AG20443 (cell line): ENCODE measurements around the gene CEP250.
A peak's percentile ranks its signal among the peaks of the same experiment; 100 is the strongest.
"Not testable (repeated sequence)": the region's sequence is repeated elsewhere in the genome, so short reads cannot be mapped to it uniquely, and the experiment has no call there.

Source experiments
- DNase-seq: peaks from one replicate; pipeline ENCODE4 v3.0.0; 2012; ENCODE audit warnings: low spot score, mixed read lengths

The CEP250 gene

DNA sequence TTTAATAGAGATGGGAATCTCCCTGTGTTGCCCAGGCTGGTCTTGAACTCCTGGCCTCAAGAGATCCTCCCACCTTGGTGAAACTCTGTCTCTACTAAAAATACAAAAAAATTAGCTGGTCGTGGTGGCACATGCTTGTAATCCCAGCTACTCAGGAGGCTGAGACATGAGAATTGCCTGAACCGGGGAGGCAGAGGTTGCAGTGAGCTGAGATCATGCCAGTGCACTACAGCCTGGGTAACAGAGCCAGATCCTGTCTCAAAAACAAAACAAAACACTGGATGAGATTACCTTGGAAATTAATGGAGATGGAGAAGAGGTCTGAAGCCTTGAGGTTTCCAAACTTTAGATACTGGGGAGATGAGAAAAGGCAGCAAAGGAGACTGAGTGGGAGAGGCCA is 2.1 kb downstream of the CEP250 start:
- not testable (repeated sequence) for DNase-seq

DNA sequence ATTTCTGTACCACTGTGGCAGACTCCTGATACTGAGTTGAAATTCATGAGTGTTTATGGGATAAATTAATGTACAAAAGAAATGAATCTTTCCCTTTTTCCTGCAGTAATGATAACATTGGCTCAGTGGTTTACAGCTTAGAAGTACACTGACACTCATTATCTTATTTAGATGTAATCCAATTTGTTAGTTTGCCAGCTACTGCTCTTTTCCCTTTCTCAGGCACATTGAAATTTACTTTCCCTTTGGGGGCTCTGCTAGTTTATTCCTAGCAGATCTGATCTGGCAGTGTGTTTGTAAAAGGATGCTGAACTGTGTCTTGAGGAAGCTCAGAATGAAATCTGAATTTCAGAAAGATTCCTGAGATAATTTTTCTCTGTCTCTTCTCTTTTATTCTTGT is 3.0 kb downstream of the CEP250 start:
- DNase-seq: no peak

DNA sequence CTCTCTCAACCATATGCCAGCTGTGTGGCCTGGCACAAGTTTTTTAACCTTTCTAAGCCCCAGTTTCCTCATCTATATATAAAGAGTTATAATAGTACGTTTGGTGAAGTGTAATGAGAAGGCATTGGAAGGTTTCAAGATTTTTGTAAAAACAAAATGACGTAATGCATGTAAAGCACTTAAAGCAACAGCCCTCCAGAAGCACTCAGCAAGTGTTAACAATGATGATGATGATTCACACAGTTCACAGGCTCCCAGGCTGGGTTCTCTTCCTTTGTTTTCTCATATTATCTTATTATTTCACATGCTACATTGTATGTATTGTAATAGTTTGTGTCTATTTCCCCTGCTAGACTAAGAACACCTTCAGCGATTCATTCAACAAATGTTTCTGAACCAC is 6.2 kb downstream of the CEP250 start:
- no peak for DNase-seq

DNA sequence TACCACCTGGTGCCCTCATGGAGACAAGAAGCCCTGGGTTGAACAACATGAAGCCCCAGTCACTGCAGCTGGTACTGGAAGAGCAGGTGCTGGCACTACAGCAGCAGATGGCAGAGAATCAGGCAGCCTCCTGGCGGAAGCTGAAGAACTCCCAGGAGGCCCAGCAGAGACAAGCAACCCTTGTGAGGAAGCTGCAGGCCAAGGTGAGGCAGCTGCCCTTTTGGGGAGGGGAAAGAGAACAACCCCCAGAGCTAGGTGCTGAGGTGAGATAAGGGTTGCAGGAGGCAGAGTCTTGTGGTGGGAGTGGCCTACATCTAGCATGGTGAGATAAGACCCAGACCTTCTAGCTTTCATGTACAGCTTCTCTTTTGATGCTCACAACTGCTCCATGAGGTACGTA is 7.0 kb downstream of the CEP250 start:
- no peak for DNase-seq

DNA sequence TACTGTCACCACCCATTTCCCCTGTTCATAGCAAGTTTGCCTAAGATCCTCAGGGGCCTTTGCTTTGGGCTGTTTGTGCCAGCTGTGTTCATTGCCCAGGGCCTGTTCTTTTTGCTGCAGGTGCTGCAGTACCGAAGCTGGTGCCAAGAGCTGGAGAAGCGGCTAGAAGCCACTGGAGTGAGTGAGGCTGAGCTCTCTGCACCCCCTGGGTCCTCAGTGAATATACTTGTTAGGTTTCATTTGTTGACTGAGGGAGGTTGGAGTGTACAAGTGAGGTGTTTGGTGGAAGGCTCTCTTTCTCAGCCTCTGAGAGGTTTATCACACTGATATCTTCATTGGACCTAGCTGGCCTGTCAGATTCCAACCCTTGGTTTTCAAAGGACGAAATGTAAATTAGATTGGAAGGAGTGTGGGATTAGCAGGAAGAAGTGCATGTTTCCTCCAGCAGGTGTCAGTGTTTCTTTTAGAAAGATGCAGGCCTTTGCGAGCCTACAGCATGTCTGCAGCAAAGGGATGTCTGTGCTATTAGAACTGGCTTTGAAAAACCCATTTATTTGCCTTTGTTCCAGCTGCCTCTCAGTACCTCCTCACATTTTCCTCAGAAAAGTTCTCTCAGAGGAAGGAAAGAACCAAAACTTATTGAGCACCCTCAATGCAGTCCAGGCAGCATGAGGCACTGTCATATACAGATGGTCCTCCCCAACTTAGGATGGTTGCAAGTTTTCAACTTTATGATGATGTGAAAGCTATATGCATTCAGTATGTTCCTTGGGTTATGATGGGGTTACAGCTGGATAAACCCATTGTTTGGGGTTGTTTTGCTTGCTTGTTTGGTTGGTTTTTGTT is 8.3 kb downstream of the CEP250 start:
- DNase-seq: peak; percentile 77

DNA sequence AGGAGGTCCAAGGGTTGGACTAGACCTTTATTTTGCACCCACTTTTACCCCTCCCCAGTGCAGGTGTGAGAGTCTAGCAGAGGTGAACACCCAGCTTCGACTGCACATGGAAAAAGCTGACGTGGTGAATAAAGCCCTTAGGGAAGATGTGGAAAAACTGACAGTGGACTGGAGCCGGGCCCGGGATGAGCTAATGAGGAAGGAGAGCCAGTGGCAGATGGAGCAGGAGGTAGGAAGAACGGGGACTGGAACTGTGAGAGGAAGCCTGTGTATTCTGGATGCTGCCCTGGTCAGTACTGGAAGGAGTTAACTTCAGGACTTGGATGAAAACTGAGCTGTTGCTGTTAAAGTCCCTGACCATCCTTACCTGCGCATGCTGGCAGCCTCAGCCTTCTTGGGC is 10.6 kb downstream of the CEP250 start:
- no peak for DNase-seq

DNA sequence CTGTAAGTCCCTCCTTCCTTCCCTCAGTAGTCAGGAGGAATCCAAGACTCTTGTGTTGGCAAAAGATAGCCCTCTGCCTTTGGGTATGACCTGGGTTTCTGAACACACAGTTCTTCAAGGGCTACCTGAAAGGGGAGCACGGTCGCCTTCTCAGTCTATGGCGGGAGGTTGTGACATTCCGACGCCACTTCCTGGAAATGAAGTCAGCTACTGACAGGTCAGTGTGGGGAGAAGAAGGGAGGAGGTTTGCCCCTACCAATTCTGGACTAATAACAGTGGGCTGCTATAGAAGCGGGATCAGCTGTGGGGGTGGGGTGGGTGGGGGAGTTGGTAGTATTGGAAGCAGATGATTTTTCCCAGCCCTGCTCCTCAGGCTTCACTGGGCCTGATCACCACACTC is 11.5 kb downstream of the CEP250 start:
- DNase-seq: no peak

DNA sequence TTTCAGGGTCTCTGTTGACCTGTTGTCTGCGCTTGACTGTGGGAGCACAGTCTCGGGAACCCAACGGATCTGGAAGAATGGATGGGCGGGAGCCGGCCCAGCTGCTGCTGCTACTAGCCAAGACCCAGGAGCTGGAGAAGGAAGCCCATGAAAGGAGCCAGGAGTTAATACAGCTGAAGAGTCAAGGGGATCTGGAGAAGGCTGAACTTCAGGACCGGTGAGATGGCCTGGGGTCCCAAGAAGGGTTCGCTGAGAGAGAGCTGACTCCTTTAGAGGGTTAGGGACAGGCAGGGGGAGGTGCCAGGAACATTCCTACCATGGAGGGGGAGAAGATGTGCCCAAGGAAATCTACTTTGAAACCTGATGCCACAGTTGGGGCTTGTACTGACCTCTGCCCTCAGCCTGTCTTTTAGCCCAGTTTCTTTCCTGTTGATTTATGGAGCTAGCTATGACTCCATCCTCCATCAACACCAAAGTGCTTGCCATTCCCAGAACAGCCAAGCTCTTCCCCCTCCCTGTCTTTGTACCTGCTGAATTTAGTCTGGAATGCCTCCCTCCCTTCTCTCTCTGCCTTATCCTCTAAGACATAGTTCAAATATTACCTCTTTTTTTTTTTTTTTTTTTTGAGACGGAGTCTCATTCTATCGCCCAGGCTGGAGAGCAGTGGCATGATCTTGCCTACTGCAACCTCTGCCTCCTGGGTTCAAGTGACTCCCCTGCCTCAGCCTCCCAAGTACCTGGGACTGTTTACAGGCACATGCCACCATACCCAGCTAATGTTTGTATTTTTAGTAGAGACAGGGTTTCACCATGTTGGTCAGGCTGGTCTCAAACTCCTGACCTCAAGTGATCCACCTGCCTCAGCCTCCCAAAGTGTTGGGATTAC is 12.2 kb downstream of the CEP250 start:
- DNase-seq: no peak

DNA sequence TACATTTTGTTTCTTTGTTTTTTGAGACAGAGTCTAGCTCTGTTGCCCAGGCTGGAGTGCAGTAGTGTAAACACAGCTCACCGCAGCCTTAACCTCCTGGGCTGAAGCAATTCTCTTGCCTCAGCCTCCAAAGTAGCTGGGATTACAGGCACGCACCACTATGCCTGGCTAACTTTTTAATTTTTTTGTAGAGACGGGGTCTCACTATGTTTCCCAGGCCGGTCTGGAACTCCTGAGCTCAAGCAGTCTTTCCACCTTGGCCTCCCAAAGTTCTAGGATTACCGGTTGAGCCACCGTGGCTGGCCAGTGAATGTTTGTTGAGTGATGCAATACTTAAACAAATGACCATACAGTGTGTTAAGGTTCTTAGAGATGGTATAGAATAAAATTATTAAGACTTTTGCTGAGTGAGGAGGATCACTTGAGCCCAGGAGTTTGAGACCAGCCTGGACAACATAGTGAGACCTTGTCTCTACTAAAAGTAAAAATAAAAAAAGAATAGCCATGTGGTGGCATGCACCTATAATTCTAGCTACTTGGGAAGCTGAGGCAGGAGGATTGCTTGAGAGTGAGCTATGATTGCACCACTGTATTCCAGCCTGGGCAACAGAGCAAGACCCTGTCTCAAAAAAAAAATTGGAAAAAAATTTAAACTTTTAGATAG is 13.4 kb downstream of the CEP250 start:
- DNase-seq: no peak

DNA sequence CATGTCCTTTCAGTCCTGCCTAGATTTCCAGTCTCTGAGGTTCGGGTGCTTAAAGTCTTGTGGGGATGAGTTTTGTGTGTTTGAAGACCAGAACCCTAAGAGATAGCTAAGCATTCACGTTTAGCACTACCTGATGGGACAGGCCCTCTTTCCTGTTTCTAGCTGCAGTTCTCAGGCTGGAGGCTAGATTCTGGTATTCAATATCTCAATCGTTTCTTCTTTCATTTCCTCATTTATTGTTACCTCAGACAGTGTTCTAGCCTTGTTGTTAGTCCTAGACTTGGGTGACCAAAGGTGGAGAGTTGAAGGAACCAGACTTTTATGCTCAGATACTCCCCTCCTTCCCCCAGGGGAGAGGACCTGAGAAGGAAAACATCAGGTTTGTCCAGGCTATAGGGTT is 16.8 kb downstream of the CEP250 start:
- no peak for DNase-seq

DNA sequence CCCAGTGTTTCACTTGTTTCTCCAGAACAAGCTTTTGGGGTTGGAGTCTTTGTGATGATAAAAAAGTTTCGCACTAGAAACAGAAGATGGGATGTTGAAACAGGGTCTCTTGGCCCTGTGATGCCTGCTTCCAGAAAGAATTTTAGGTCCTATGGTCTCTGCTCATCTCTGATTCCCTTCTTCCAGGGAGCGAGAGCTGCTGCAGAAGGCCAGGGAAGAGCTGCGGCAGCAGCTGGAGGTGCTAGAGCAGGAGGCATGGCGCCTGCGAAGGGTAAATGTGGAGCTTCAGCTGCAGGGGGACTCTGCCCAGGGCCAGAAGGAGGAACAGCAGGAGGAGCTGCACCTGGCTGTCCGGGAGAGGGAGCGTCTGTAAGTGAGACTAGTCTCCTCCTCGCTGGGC is 18.3 kb downstream of the CEP250 start:
- DNase-seq: no peak

DNA sequence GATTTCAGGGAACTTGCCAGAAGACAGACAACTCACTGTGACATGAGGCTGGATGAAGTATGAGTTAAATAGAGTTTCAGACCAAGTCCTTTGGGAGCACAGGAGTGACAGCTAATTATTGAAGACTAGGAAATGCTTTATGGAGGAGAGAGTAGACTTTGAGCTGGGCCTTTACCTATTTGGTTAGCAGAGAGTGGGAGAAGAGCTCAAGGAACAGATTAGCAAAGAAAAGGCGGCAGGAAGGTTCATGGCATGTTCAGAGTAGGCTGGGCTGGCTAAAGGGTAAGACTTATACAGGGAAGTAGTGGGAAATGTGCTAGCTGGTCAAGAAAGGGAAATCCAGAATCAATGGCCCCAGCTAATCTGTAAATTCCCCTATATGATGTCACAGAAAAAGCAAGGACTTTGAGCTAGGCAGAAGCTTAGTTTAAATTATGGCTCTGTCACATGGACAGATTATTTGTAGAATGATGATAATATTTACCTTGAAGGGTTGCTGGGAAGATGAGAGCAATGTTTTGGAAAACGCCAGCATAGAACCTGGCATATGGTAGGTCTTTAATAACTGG is 19.0 kb downstream of the CEP250 start:
- DNase-seq: no peak

DNA sequence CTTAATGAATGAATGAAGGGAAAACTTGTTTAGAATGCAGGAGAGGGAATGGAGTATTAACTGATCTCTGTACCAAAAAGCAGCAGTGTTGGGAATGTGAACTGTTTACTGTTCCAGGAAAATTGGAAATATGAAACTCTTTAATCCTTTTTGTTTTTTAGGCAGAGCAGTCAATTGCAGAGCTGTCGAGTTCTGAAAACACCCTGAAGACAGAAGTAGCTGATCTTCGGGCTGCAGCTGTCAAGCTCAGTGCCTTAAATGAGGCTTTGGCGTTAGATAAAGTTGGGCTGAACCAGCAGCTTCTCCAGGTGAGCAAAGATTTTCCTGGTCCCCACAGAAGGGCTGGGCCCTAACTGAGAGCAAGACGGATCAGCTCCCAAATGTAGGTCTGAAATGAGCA is 20.9 kb downstream of the CEP250 start:
- no peak for DNase-seq

DNA sequence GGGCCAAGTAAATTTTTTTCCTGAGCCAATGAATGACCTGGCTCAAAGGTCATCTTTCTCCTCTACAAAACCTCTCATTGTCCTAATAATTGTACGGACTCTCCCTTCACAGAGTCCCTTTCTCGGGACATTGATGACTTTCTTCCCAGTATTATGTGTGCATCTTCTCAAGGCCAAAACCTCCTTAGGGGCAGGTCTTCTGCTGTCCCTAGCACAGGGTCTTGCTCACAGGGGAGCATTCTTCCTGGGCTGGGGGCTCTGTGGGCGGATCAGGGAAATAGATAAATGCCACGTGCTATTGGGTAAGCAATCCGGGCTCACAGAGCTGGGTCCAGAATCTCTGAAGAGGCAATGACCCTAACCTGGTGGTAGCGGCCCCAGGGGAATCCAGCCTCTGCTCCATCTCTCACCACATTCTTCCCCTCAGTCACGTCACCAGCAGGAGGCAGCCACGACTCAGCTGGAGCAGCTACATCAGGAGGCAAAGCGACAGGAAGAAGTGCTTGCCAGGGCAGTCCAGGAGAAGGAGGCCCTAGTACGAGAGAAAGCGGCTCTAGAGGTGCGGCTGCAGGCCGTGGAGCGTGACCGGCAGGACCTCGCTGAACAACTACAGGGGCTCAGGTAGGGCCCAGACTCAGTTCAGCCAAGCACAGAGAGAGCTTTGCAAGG is 23.5 kb downstream of the CEP250 start:
- no peak for DNase-seq

DNA sequence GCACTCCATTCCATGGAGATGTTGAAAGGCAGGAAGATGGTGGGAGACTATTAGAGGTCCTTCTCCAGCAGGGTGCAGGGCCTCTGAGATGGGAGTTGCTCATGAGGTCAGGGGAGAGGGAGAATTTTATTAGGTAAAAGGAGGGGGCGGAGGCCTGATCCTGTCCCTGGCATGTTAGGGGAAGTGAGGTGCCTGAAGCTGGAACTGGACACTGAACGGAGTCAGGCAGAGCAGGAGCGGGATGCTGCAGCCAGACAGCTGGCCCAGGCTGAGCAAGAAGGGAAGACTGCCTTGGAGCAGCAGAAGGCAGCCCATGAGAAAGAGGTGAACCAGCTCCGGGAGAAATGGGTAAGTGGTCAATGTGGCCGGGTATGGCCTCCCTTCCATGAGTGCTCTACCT is 24.4 kb downstream of the CEP250 start:
- no peak for DNase-seq

DNA sequence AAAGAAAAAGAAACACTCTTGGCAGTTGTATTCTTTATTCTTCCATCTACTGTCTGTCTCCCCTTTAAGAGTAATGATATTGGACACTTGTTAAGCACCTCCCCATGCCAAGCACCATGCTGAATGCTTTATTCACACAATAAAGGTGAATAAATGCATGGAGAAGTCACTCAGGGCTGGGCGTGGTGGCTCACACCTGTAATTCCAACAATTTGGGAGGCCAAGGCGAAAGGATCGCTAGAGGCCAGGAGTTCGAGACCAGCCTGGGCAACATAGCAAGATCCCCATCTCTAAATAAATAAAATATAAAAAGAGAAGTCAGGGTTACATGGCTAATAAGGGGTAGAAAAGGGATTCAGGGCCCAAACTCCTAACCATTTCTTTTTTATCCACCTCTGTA is 32.1 kb downstream of the CEP250 start:
- DNase-seq: no peak

DNA sequence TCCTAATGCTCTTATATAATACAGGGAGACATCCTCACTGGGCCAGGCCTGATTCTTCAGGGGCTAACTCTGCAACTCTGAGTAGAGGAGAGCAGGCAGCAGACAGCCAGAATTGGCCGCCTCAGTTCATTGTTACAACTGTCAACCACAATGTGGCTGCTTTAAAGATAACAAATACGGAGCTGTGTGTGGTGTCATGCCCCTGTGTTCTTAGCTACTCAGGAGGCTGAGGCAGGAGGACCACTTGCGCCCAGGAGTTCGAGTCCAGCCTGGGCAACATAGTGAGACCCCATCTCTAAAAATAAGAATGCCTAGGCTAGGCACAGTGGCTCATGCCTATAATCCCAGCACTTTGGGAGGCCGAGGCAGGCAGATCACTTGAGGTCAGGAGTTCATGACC is 34.3 kb downstream of the CEP250 start:
- no peak for DNase-seq

DNA sequence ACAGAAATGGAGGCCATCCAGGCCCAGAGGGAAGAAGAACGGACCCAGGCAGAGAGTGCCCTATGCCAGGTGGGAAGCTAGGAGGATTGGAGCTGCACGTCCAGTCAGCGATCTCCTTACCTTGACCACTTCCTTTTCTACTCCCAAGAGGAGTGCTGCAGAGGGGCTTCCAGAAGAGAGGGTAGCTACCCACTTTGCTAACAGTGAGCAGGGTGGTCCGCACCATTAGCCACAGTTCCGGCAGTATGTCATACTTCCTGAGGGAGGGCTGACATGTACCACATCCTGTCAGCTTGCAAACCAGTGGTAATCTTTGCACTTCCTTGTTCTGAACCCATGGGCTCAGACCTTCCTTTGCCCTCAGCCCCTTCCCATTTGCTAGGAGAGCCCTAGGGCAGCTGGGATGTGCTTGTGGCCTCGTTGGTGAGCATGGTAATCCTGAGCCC is 35.4 kb downstream of the CEP250 start:
- no peak for DNase-seq

DNA sequence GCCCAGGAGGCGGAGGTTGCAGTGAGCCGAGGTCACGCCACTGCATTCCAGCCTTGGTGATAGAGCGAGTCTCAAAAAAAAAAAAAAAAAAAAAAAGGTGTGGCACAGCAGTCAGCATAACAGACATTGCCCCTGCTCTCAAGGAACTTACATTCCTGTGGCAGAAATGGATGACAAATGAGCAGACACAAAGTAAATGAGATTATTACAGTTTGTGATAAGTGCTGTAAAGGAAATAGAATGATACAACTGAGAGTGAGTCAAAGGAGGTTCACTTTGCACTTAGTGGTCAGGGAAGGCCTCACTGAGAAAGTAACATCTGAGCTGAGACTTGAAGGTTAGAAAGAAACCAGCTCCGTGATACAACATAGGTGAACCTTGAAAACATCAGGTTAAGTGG is 36.4 kb downstream of the CEP250 start:
- no peak for DNase-seq

DNA sequence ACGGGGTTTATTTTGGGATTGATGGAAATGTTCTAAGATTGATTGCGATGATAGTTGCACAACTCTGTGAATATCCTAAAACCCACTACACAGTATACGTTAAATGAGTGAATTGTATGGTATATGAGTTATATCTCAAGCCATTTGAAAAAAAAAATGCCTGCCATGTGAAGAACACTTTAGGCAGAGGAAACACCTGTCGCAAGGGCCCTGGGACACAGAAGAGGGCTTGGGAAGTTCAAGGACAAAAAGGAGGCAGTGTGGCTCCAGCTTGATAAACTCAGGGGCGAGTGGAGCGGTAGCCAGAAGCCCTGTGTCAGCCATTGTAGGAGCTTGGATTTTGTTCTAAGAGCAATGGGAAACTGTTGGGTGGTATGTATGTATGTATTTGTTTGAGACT is 37.0 kb downstream of the CEP250 start:
- DNase-seq: no peak

DNA sequence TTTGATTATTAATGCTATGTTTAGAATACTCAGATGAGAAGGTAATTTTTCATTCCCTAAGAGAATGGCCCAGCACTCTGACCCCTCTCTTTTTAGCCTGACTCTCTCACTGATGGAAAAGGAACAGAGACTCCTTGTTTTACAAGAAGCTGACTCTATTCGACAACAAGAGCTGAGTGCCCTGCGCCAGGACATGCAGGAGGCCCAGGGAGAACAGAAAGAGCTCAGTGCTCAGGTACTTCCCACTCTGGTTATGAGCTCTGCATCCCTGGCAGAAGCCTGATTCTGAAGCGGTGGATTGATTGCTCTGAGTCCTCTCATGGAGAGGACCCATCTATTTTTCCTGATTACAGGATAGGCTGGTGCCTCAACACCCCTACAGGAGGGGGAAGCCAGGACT is 41.1 kb downstream of the CEP250 start:
- no peak for DNase-seq

DNA sequence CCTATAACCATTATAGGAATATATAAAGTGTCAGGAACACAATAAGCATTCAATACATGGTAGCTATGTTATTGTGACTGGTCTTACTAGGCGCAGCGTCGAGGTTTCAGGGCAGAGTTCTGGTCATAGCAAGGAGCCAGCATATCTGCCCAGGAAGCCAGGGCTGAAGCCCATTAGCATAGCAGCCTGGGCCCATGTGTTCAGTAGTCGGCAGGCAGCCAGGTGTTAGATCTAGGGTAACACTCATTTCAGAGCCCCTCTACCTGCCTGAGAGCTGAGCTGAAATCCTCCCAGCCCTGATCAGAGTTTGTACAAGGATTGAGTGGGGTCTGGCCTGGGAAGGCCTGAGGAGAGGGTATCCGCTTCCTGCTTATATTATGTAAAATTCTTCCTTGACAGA is 41.9 kb downstream of the CEP250 start:
- DNase-seq: no peak
